ENCODE measurements around the gene SLC13A5.
"Not testable (repeated sequence)": the region's sequence is repeated elsewhere in the genome, so short reads cannot be mapped to it uniquely, and the experiment has no call there.

SLC13A5 gene

DNA sequence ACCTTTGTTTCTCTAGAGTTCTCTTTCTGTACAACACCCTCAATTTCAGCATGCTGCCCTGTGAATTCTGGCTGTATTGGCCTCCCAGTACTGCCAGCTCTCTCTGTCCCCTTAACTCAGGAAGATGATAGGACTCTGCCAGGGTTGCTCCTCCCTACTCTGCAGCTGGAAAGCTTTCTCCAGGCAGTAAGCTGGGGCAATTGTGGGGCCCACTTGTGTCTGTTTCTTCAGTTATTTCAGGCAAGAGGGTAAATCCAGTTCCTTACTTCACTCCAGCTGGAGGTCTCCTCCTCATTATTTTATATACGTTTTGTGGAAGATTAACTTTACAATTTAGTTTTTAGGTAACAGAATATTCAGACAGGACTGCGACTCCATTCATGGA is 51.7 kb downstream of the SLC13A5 start:
- TF ChIP-seq, protein P1, sequence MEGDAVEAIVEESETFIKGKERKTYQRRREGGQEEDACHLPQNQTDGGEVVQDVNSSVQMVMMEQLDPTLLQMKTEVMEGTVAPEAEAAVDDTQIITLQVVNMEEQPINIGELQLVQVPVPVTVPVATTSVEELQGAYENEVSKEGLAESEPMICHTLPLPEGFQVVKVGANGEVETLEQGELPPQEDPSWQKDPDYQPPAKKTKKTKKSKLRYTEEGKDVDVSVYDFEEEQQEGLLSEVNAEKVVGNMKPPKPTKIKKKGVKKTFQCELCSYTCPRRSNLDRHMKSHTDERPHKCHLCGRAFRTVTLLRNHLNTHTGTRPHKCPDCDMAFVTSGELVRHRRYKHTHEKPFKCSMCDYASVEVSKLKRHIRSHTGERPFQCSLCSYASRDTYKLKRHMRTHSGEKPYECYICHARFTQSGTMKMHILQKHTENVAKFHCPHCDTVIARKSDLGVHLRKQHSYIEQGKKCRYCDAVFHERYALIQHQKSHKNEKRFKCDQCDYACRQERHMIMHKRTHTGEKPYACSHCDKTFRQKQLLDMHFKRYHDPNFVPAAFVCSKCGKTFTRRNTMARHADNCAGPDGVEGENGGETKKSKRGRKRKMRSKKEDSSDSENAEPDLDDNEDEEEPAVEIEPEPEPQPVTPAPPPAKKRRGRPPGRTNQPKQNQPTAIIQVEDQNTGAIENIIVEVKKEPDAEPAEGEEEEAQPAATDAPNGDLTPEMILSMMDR (IDR thresholded peaks at IDR 0.05; ENCODE audit: low read depth, low read length), result no peak
- H3K4me3 ChIP-seq (ENCODE audit: low read depth, low read length), result no peak overlapping the region

- TF ChIP-seq, protein P1 (IDR thresholded peaks at IDR 0.05; ENCODE audit: low read depth, low read length), result no peak
- no peak overlapping the region for H3K4me3 ChIP-seq (ENCODE audit: low read depth, low read length)
Observed at GRCh38 chr17:6660805-6661463, 52.2 kb downstream of the SLC13A5 start.

DNA sequence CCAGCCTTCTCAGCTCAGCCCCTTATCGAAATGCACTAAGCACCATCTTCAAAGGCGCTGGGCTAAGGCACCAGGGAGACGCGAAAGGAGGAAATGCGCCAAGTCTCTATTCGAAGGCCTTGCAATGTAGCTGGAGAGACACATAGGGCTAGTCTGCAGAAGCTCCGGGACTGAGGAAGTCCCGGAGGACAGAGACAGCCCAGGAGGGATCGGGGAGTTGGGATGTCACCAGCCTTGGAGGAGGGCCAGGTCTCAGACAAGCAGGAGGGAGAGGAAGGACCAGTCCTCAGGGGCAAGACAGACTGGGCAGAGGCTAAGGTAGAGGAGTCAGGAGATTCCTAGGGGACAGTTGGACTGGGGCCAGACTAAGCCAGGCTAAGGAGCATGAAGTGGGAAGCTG is 53.1 kb downstream of the SLC13A5 start:
- H3K4me3 ChIP-seq (ENCODE audit: low read depth, low read length), result no peak overlapping the region
- TF ChIP-seq, protein P1 (IDR thresholded peaks at IDR 0.05; ENCODE audit: low read depth, low read length), result no peak

DNA sequence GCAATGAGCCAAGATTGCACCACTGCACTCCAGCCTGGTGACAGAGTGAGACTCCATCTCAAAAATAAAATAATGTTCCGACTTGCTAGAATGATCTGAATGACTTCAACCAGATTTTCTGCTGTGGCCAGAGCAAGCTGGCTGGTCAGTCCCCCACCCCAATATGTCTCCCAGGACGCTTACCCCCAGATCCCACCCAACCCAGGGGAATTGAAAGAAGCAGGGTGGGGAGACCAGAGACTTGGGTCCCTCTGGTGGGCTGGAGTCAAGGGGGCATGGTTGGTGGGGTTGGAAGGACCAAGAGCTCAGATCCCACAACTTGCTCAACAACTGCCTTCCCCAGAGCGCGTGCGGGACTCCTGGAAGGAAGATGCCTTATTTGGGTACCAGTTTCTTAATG is 54.8 kb downstream of the SLC13A5 start:
- H3K4me3 ChIP-seq (ENCODE audit: low read depth, low read length), result not testable (repeated sequence)

DNA sequence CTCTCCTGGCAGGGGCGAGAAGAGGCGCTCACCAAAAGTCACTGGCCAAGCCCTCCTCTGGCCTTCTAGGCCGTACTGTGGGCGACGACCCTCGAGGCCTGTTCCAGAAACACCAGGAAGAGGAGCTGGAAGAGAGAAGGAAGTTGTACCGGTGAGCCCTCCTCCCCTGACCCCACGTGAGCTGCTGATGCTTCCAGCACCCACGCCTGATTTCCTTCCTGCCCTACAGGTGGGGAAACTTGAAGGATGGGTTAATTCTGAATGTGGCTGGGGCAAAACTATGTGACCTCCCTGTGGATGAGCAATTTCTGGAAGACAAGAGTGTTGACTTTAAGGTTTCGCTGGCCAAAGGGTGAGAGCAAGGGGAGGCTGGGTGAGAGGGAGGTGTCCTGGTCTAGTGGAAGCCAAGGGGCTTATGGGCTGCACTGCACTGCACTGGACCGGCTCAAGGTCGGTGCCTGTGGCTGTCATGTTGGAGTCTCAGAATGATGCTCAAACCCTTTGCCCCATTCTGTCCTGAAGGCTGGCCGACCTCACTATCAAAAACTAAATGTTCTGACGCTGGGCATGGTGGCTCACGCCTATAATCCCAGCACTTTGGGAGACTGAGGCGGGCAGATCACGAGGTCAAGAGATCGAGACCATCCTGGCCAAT is 55.4 kb downstream of the SLC13A5 start:
- H3K4me3 ChIP-seq (ENCODE audit: low read depth, low read length), result no peak overlapping the region
- TF ChIP-seq, protein P1 (IDR thresholded peaks at IDR 0.05; ENCODE audit: low read depth, low read length), result no peak

DNA sequence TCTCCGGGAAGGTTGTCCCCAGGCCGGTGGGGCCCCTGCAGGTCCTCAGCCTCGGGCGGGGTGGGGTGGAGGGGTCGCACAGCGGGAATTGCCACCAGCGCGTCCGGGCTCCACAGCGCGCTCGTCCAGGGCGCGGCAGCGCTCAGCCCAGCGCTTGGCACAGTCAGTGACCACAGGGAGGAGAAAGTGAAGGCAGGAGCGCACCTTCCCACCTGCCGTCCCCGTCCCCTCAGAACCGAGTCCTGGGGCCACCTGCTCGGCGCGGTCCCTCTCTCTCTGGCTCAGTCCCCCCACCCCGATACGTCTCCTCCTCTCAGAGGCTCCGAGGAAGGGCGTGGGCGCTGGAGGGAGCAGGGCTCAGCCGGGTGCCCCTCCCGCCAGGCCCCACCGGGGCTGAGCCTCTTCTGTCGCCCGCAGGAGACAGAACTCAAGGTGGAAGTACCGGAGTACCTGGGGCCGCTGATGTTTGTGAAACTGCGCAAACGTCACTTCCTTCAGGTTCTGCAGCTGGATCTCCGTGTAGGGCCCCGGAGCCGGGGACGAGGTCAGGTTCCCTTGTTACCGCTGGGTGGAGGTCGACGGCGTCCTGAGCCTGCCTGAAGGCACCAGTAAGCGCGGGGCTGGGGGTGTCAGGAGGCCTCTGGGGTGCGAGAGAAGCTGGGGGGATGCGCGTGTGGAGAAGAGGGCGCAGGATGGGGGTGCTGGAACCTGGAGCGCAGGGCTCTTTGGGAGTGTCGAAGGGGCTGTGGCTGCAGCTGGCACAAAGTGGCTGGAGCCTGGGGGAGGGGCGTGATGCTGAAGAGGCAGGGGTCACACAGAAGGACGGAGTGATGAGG is 56.2 kb downstream of the SLC13A5 start:
- H3K4me3 ChIP-seq (ENCODE audit: low read depth, low read length), result not testable (repeated sequence)

DNA sequence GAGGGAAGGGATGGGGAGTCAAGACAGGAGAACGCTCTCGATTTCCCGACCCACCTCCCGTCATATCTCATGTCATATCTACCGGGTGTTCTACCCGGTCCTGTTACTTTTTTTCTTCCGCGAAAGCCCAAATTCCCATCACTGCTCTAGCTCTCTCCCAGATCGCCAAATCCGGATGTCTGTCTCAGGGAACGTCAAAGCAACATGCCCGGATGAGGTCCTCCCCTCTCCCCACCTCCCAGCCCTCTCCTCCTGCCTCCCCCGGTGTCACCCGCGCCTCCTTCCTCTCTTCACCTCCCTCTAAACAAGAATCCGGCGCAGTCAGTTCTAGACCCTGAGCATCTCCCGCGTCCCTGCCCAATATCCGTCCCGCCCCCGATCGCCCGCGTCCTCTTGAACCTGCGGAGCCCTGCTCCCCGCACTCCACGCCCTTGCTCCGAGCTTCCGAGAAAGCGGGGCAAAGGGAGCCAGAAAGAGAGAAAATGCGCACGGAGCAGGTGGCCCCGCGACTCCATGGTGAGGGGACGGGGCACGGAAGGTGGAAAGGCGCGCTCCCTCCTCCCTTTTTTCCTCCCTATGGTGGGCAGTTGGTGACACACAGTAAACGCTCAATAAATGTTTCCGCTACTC is 57.3 kb downstream of the SLC13A5 start:
- H3K4me3 ChIP-seq (ENCODE audit: low read depth, low read length), result not testable (repeated sequence)

DNA sequence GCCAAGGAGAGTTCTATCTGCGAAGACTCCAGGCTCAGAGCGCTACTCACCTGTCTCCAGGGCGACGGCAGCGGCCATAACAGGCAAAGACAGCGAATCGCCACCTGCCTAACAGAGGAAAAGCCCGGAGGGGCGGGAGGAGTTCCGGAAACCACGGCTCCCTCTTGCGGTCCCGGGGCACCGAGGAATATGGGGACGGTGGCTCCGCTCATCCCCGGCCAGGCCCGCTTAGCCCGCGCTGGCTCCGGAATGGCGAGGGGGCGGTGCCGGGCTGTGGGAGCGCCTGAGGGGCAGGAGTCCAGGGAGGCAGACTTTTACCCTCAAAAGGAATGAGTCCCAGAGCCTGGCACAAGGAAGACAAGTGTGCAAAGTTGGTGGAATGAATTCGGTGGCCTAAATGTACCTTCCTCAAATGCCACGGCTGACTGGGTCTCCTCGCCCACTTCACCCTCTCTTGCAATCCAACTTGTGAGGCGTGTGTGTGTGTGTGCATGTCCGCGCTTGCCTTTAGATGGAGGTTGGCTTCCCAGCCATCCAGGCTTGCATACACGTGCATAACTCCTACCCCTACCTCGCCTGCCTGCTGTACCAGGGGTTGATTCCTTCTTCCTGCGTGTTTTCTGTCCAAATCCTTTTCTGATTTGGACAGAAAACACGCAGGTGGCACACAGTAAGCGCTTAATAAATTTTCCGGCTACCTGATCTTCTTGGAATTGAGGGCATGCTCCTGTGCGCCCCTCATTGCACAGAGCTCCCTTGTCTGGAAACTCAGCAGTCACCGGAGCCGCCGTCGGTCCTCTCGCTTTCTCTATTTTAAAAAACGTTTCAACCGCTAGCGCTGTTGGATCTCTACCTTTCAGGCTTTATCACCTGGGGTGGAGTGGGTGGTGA is 58.1 kb downstream of the SLC13A5 start:
- TF ChIP-seq, protein P1 (IDR thresholded peaks at IDR 0.05; ENCODE audit: low read depth, low read length), result no peak
- no peak overlapping the region for H3K4me3 ChIP-seq (ENCODE audit: low read depth, low read length)
